Lower leg skin (tissue), 4 donors: Measurements from ENCODE around the gene SOX11. TPM values are rescaled to one million over a fixed set of nuclear protein-coding genes. Genes with fewer than 3 reads are reported as not detected.
"Not testable (repeated sequence)": the region's sequence is repeated elsewhere in the genome, so short reads cannot be mapped to it uniquely, and the experiment has no call there.

Experiments
- DNase-seq, 2 donors: peaks; one replicate each; pipeline ENCODE4 v3.0.0-alpha.2; 2019; ENCODE audit warnings: low spot score in 2 of 2
- H3K4me3 ChIP-seq: fragments of 200-600 bp; sonication (generic); 2 replicates; pipeline ENCODE4 v1.5.1; 2017; ENCODE audit warnings: mild to moderate bottlenecking, low read depth; ENCODE audit not compliant: poor library complexity, severe bottlenecking
- CTCF ChIP-seq, 3 donors: fragments of 450-650 bp; IDR thresholded peaks; one replicate each; pipeline ENCODE4 v1.5.1; 2016; ENCODE audit warnings: antibody characterized with exemption in 3 of 3, mild to moderate bottlenecking in 3 of 3, moderate library complexity in 2 of 3
- POLR2A ChIP-seq, 2 donors: fragments of 450-650 bp; IDR thresholded peaks; one replicate each; pipeline ENCODE4 v1.6.1; 2016 to 2017; ENCODE audit warnings: antibody characterized with exemption in 2 of 2, mild to moderate bottlenecking in 1 of 2, moderate library complexity in 1 of 2
- WGBS, 2 donors: methylation state at CpG; one replicate each; pipeline ENCODE4 v1.1.5; 2018; 5-methylcytosine and 5-hydroxymethylcytosine counted together
- intact Hi-C: fragments of 100-400 bp; cut with DNase I; formaldehyde crosslinking; loops from one replicate; pipeline ENCODE4 v1.15.0; 2023; ENCODE audit warnings: low total_unique reads
- total RNA-seq, 4 donors: library from RNA; depleted of rRNA; stranded (reverse); fragments of >200 nt; gene quantifications; one replicate each; pipeline ENCODE4 v1.1.0, GENCODE V29; 2016

The SOX11 gene
- total RNA-seq, 4 donors from 2014 or later, result 0.03 to 0.21 TPM; not detected in 2

DNA sequence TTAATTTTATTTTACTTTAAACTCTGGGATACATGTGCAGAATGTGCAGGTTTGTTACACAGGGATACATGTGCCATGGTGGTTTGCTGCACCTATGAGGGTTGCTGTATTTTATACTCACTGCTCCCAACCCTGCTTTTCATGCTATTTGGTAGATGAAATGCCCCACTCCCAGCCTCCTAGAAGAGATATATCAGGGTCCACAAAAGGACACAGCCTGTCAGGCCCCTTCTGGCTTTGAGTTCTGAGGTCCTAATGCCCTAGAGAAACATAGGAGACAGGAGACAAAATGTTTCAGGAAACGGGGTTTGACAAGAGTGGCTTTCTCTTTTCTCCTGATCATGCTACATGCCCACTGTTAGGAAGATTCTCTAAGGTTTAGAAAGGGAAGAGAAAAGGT lies 27.1 kb upstream of the SOX11 start:
- no peak overlapping the region for H3K4me3 ChIP-seq
- intact Hi-C loops, result no loop called here
- WGBS, 2 donors, result 77 to 85% methylated on average over 1 of the region's 1 CpG
- no peak for TF ChIP-seq CTCF (IDR thresholded peaks at IDR 0.05)
- no peak for TF ChIP-seq POLR2A (IDR thresholded peaks at IDR 0.05)
- no peak for DNase-seq

GRCh38 chr2:5666798-5667197 lies 25.4 kb upstream of the SOX11 start:
- TF ChIP-seq POLR2A (IDR thresholded peaks at IDR 0.05) (no peak), CTCF (IDR thresholded peaks at IDR 0.05) (no peak)
- no peak for DNase-seq
- 91 to 96% methylated on average over 4 of the region's 4 CpGs for WGBS, 2 donors
- no peak overlapping the region for H3K4me3 ChIP-seq
- intact Hi-C loops, result no loop called here

GRCh38 chr2:5667655-5668054 lies 24.5 kb upstream of the SOX11 start:
- intact Hi-C loops, DNase-seq, H3K4me3 ChIP-seq: not testable (repeated sequence)
- WGBS, 2 donors, result 91 to 100% methylated on average over 1 of the region's 1 CpG

GRCh38 chr2:5668682-5669250 lies 23.4 kb upstream of the SOX11 start:
- no peak overlapping the region for H3K4me3 ChIP-seq
- 69 to 78% methylated on average over 8 of the region's 8 CpGs for WGBS, 2 donors
- intact Hi-C loops, result no loop called here
- DNase-seq, result no peak
- TF ChIP-seq POLR2A (IDR thresholded peaks at IDR 0.05), result no peak
- TF ChIP-seq CTCF (IDR thresholded peaks at IDR 0.05), result no peak

DNA sequence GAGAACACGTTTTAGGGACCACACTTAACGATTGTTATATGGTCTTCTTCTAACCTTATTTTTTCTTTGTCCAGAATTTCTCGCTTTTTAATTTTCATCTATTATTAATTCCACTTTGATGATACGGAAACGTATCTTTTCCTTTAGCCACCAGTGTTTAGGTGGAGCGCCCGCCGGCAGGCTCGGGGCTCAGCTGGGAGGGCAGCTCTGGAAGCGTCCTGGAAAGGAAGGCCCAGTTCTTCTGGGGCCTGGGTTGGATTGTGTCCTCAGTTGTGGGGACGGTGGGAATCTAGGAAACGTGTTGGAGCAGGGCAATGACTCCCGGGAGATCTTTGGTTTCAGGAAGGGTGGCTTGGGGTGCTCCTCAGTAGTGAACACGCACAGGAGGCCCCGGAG lies 19.4 kb upstream of the SOX11 start:
- no peak overlapping the region for H3K4me3 ChIP-seq
- TF ChIP-seq CTCF (IDR thresholded peaks at IDR 0.05), result no peak
- intact Hi-C loops, result no loop called here
- WGBS, 2 donors, result 81 to 82% methylated on average over 15 of the region's 15 CpGs
- DNase-seq, result no peak

- DNase-seq, result no peak
- 10 to 19% methylated on average over 34 to 38 of the region's 58 CpGs for WGBS, 2 donors
- intact Hi-C loops, result no loop called here
- TF ChIP-seq POLR2A (IDR thresholded peaks at IDR 0.05), result no peak
- TF ChIP-seq CTCF (IDR thresholded peaks at IDR 0.05), result no peak
- no peak overlapping the region for H3K4me3 ChIP-seq
Observed at GRCh38 chr2:5673145-5674025, 18.8 kb upstream of the SOX11 start.
